Measurements from ENCODE around the gene LRRC1. TPM values are rescaled to one million over a fixed set of nuclear protein-coding genes. Genes with fewer than 3 reads are reported as not detected.

Gene LRRC1
- total and polyA plus RNA-seq, 2 donors (not counting 1 experiment from before 2014, with no cell fraction given) = 3.8 to 12.1 TPM

DNA sequence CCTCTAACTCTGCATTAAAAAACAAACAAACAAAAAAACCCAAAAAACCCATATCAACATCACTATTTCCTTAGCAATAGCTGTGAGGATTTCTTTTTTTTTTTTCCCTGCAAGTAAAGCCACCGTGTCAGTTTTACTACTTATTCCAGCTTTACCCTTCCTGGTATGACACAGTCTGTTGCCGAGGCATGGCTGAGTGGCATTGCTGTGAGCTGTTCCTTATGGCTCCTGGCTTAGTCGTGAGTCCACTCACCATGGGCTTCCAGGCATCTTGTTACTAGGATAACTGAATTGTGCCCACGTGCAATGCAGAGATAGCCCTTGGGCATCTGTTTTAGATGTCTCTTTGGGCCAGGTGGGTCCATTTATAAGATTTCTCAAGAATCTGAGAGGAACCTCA lies 84.8 kb downstream of the LRRC1 start:
- Histone ChIP-seq H2AFZ (ENCODE audit: low read length) (no peak overlapping the region), H3K27me3 (ENCODE audit: control insufficient read depth, insufficient read depth, low read length) (no peaks in the 10 kb centered on the region), H3K4me2 (ENCODE audit: extremely low read depth, insufficient read depth, low read length) (no peak overlapping the region), H3K9me3 (ENCODE audit: control insufficient read depth, insufficient read depth, low read depth, low read length) (no peaks in the 10 kb centered on the region), H3K4me3 (replicated peaks in 1 of 4; ENCODE audit: control extremely low read depth in 1 of 4, insufficient read depth in 1 of 4, low read depth in 3 of 4, low read length in 4 of 4) (no peak overlapping the region), H3K79me2 (ENCODE audit: control insufficient read depth, insufficient read depth, low read length) (no peaks in the 10 kb centered on the region), H4K20me1 (ENCODE audit: control insufficient read depth, extremely low read depth, insufficient read depth, low read length) (no peaks in the 10 kb centered on the region), H3K36me3 (ENCODE audit: control insufficient read depth, insufficient read depth, low read length) (no peaks in the 10 kb centered on the region), H3K4me1 (ENCODE audit: control insufficient read depth, extremely low read depth, insufficient read depth, low read length) (no peaks in the 10 kb centered on the region), H3K27ac (ENCODE audit: insufficient read depth, low read length) (no peak overlapping the region), H3K9ac (ENCODE audit: insufficient read depth, low read length) (no peak overlapping the region)
- no peak for DNase-seq (ENCODE audit: low read depth in 2 of 2)
- TF ChIP-seq, protein P1, sequence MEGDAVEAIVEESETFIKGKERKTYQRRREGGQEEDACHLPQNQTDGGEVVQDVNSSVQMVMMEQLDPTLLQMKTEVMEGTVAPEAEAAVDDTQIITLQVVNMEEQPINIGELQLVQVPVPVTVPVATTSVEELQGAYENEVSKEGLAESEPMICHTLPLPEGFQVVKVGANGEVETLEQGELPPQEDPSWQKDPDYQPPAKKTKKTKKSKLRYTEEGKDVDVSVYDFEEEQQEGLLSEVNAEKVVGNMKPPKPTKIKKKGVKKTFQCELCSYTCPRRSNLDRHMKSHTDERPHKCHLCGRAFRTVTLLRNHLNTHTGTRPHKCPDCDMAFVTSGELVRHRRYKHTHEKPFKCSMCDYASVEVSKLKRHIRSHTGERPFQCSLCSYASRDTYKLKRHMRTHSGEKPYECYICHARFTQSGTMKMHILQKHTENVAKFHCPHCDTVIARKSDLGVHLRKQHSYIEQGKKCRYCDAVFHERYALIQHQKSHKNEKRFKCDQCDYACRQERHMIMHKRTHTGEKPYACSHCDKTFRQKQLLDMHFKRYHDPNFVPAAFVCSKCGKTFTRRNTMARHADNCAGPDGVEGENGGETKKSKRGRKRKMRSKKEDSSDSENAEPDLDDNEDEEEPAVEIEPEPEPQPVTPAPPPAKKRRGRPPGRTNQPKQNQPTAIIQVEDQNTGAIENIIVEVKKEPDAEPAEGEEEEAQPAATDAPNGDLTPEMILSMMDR (conservative IDR thresholded peaks at IDR 0.05 in 1 of 2, IDR thresholded peaks at IDR 0.05 in 1 of 2; ENCODE audit: low read depth in 1 of 2, low read length in 2 of 2) = no peak
- TF ChIP-seq EZH2 (IDR thresholded peaks at IDR 0.05; ENCODE audit: low read length, missing control alignments) = no peak

- Histone ChIP-seq H3K4me2 (ENCODE audit: extremely low read depth, insufficient read depth, low read length) (no peak overlapping the region), H2AFZ (ENCODE audit: low read length) (no peak overlapping the region), H3K27ac (ENCODE audit: insufficient read depth, low read length) (no peak overlapping the region), H3K79me2 (ENCODE audit: control insufficient read depth, insufficient read depth, low read length) (no peaks in the 10 kb centered on the region), H3K9ac (ENCODE audit: insufficient read depth, low read length) (no peak overlapping the region), H3K9me3 (ENCODE audit: control insufficient read depth, insufficient read depth, low read depth, low read length) (no peaks in the 10 kb centered on the region), H3K4me1 (ENCODE audit: control insufficient read depth, extremely low read depth, insufficient read depth, low read length) (peaks cover 3% of the 10 kb centered on the region), H4K20me1 (ENCODE audit: control insufficient read depth, extremely low read depth, insufficient read depth, low read length) (no peaks in the 10 kb centered on the region), H3K27me3 (ENCODE audit: control insufficient read depth, insufficient read depth, low read length) (no peaks in the 10 kb centered on the region), H3K4me3 (replicated peaks in 1 of 4; ENCODE audit: control extremely low read depth in 1 of 4, insufficient read depth in 1 of 4, low read depth in 3 of 4, low read length in 4 of 4) (no peak overlapping the region), H3K36me3 (ENCODE audit: control insufficient read depth, insufficient read depth, low read length) (no peaks in the 10 kb centered on the region)
- DNase-seq (ENCODE audit: low read depth in 2 of 2) = no peak
- no peak for TF ChIP-seq EZH2 (IDR thresholded peaks at IDR 0.05; ENCODE audit: low read length, missing control alignments)
- TF ChIP-seq, protein P1 (conservative IDR thresholded peaks at IDR 0.05 in 1 of 2, IDR thresholded peaks at IDR 0.05 in 1 of 2; ENCODE audit: low read depth in 1 of 2, low read length in 2 of 2) = no peak
Measured at GRCh38 chr6:53887316-53887715, 92.5 kb downstream of the LRRC1 start.

DNA sequence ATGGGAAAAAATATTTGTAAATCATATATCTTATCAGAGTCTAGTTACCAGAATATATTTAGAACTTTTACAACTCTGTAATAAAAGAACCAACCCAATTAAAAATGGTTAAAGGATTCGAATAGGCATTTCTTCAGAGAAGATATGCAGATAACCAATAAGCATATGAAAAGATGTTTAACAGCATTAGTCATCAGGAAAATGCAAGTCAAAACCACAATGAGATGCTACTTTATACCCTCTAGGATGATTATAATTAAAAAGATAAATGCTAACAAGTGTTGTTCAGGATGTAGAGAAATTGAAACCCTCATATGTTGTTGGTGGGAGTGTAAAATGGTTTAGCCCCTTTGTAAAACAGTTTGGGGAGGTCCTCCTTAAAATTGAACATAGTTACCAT lies 94.1 kb downstream of the LRRC1 start:
- Histone ChIP-seq H2AFZ (ENCODE audit: low read length) (no peak overlapping the region), H3K79me2 (ENCODE audit: control insufficient read depth, insufficient read depth, low read length) (no peaks in the 10 kb centered on the region), H3K4me1 (ENCODE audit: control insufficient read depth, extremely low read depth, insufficient read depth, low read length) (peaks cover 3% of the 10 kb centered on the region), H3K36me3 (ENCODE audit: control insufficient read depth, insufficient read depth, low read length) (no peaks in the 10 kb centered on the region), H3K9ac (ENCODE audit: insufficient read depth, low read length) (no peak overlapping the region), H3K9me3 (ENCODE audit: control insufficient read depth, insufficient read depth, low read depth, low read length) (no peaks in the 10 kb centered on the region), H3K4me3 (replicated peaks in 1 of 4; ENCODE audit: control extremely low read depth in 1 of 4, insufficient read depth in 1 of 4, low read depth in 3 of 4, low read length in 4 of 4) (no peak overlapping the region), H3K27ac (ENCODE audit: insufficient read depth, low read length) (no peak overlapping the region), H4K20me1 (ENCODE audit: control insufficient read depth, extremely low read depth, insufficient read depth, low read length) (no peaks in the 10 kb centered on the region), H3K27me3 (ENCODE audit: control insufficient read depth, insufficient read depth, low read length) (no peaks in the 10 kb centered on the region), H3K4me2 (ENCODE audit: extremely low read depth, insufficient read depth, low read length) (no peak overlapping the region)
- DNase-seq (ENCODE audit: low read depth in 2 of 2) = peak; percentile 42 to 58
- TF ChIP-seq, protein P1 (conservative IDR thresholded peaks at IDR 0.05 in 1 of 2, IDR thresholded peaks at IDR 0.05 in 1 of 2; ENCODE audit: low read depth in 1 of 2, low read length in 2 of 2) = no peak
- TF ChIP-seq EZH2 (IDR thresholded peaks at IDR 0.05; ENCODE audit: low read length, missing control alignments) = no peak

Data from fibroblast of lung (primary cell).